ENCODE data around the gene MYL11.

DNA sequence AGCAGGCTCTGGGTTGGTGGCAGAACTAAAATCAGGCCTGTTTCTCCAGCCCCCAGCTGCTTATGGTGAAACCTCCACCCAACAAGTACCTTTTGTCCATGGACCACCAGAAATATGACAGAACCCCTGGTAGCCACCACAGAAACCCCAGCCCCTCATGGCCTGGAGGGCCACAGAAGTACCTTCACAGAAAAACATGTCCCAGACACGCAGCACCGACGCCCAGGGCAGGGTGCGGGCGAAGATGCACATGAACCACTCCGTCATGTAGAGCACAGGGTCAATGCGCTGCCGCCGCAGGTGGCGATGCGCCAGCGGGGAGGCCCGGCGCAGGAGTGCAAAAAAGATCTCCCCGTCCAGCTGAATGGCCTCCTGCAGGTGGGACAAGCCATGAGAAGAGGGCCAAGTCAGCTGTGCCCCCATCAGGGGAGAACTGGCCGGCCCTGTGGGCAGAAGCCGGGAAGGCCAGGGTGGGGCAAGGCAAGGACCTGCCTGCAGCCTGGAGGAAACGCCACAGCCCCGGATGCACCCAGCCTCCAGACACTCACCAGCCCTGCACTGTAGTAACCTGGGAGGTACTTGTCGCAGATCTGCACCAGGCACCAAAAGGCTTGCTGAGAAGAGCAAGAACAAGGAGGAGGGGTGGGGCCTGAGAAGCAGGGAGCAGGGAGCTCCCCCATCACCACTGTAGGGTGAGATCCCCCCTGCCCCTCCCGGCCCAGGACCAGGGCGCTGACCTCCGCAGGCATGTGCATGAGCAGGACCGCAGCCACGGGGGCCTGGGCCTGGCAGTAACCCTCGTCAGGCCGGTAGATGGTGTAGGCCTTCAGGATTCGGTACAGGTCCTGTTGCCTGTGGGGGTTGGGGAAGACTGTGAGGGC, 15.4 kb upstream of the MYL11 start:
- TF ChIP-seq, protein P1, sequence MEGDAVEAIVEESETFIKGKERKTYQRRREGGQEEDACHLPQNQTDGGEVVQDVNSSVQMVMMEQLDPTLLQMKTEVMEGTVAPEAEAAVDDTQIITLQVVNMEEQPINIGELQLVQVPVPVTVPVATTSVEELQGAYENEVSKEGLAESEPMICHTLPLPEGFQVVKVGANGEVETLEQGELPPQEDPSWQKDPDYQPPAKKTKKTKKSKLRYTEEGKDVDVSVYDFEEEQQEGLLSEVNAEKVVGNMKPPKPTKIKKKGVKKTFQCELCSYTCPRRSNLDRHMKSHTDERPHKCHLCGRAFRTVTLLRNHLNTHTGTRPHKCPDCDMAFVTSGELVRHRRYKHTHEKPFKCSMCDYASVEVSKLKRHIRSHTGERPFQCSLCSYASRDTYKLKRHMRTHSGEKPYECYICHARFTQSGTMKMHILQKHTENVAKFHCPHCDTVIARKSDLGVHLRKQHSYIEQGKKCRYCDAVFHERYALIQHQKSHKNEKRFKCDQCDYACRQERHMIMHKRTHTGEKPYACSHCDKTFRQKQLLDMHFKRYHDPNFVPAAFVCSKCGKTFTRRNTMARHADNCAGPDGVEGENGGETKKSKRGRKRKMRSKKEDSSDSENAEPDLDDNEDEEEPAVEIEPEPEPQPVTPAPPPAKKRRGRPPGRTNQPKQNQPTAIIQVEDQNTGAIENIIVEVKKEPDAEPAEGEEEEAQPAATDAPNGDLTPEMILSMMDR (IDR thresholded peaks at IDR 0.05; ENCODE audit: low read length), result no peak
- TF ChIP-seq EZH2 (IDR thresholded peaks at IDR 0.05; ENCODE audit: borderline replicate concordance, low read length), result no peak
